Measurements from ENCODE around the gene KCNK7. TPM values are rescaled to one million over a fixed set of nuclear protein-coding genes. Genes with fewer than 3 reads are reported as not detected.
"Not testable (repeated sequence)": the region's sequence is repeated elsewhere in the genome, so short reads cannot be mapped to it uniquely, and the experiment has no call there.

The KCNK7 gene, protein sequence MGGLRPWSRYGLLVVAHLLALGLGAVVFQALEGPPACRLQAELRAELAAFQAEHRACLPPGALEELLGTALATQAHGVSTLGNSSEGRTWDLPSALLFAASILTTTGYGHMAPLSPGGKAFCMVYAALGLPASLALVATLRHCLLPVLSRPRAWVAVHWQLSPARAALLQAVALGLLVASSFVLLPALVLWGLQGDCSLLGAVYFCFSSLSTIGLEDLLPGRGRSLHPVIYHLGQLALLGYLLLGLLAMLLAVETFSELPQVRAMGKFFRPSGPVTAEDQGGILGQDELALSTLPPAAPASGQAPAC
- polyA plus RNA-seq (2012; ENCODE audit: insufficient read depth, insufficient read length): 1.4 TPM

DNA sequence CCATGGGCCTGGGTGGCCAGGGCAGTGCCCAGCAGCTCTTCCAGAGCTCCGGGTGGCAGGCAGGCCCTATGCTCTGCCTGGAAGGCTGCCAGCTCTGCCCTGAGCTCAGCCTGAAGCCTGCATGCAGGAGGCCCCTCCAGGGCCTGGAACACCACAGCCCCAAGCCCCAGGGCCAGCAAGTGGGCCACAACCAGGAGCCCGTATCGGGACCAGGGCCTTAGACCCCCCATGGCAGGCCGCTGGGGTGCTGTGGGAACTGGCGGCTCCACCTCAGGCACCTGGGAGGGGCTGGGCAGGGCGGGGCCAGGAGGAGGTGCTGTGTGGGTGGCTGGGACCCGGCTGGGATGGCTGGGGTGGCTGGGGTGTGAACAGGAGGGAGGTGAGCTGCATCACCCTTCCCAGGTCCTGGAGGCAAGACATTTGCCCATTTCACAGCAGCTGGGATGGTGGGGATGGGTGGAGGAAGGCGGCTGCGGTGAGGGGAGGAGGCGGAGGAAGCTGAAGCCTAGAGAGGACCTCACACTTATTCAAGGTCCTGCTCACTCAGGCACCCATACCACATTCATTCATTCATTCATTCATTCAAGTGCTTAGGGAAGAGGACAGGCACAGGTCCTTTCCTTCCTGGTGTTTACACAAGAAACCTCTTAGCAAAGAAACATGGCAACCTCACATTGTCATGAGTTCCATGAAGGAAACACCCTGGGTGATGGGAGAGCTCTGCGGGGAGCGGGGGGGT is at the start of gene KCNK7:
KCNK7 (minus strand) TSS at position 258 of the 739 bp plus-strand sequence; CDS start at position 230, 28 bp downstream.
- DNase-seq (ENCODE audit: low read depth, low spot score): no peak
- no peak within 1 kb of the TSS for H3K4me3 ChIP-seq (ENCODE audit: low read length)

DNA sequence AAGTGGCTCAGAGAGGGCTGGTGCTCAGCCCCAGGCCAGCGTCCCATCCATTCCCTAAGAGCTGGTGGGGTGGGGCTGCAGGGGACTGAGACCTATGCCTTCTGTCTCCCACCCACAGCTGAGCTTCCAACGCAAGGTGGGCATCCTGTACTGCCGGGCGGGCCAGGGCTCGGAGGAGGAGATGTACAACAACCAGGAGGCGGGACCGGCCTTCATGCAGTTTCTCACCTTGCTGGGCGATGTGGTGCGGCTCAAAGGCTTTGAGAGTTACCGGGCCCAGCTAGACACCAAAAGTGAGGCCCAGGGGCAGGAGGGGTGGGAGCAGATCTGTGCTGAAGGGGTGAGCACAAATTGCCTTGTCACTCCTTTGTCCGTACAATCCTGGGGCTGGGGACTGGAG is 49.2 kb upstream of the KCNK7 start:
- H3K4me3 ChIP-seq (ENCODE audit: low read length): no peak overlapping the region
- DNase-seq (ENCODE audit: low read depth, low spot score): no peak

DNA sequence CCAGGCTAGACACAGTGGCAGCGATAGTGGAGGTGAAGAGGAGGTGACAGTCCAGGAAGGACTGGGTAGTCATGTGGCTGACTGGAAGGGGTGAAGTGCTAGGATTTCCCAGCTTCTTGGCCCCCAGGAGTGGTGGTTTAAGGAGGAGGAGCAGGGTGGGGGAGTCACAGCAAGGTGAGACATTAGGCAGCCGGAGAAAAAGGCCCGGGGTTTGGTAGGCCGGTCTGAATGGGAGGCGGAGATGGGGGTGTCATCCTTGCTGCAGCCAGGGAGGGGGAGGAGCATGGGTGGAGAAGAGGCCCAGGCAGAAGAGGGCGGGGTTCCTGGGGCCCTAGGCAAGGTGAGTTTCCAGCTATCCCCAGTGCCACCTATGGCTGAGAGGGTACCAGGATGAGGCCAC is 48.4 kb upstream of the KCNK7 start:
- no peak for DNase-seq (ENCODE audit: low read depth, low spot score)

DNA sequence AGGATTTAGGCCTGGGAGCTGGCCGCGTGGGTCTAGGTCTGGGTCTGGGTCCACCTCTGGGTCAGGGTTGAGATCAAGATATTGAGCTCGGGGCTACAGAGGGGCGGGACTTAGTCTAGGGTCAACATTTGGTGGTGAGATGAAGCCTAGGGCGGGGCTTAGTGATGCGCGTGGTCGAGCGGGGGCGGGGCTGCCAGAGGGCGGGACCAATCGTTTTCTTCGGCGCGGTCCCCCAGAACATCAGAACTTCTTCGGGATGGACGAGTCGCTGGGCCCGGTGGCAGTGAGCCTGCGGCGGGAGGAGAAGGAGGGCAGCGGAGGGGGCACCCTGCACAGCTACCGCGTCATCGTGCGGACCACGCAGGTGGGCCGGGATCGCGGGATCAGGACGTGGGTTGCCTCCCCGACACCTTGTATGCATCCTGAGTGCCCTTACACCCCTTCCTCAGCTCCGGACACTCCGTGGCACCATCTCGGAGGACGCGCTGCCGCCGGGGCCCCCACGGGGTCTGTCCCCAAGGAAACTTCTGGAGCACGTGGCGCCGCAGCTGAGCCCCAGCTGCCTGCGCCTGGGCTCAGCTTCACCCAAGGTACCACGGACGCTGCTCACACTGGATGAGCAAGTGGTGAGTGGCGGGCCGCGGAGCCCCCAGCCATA is 46.5 kb upstream of the KCNK7 start:
- no peak overlapping the region for H3K4me3 ChIP-seq (ENCODE audit: low read length)
- no peak for DNase-seq (ENCODE audit: low read depth, low spot score)

More for the DNA sequence above, 48.4 kb upstream of the KCNK7 start:
- H3K4me3 ChIP-seq (ENCODE audit: low read length): no peak overlapping the region

DNA sequence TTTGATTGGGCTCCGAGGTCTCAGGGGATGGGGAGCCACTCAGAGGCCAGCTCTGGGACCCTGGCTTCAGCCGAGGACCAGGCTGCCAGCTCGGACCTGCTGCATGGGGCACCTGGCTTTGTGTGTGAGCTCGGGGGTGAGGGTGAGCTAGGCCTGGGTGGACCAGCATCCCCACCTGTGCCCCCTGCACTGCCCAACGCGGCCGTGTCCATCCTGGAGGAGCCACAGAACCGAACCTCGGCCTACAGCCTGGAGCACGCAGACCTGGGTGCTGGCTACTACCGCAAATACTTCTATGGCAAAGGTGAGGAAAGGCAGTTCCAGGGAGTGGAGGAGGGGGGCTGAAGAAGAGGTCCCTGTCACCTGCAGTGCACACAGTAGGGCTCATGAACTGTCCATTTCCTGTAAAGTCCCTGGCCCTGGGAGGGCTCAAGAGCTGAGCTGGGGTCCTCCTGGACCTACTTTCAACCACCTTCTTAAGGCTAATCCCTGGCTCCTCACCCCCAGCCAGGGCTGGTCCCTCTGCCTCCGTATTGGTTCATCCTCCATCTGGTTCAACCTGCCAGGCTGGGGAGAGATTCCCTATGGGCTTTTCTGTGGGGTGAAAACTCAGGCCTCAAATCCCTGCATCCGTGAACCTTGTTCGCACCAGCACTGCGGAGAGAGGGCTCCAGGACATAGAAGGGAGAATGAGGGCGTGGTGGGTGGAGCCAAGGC is 45.9 kb upstream of the KCNK7 start:
- no peak for DNase-seq (ENCODE audit: low read depth, low spot score)
- no peak overlapping the region for H3K4me3 ChIP-seq (ENCODE audit: low read length)

DNA sequence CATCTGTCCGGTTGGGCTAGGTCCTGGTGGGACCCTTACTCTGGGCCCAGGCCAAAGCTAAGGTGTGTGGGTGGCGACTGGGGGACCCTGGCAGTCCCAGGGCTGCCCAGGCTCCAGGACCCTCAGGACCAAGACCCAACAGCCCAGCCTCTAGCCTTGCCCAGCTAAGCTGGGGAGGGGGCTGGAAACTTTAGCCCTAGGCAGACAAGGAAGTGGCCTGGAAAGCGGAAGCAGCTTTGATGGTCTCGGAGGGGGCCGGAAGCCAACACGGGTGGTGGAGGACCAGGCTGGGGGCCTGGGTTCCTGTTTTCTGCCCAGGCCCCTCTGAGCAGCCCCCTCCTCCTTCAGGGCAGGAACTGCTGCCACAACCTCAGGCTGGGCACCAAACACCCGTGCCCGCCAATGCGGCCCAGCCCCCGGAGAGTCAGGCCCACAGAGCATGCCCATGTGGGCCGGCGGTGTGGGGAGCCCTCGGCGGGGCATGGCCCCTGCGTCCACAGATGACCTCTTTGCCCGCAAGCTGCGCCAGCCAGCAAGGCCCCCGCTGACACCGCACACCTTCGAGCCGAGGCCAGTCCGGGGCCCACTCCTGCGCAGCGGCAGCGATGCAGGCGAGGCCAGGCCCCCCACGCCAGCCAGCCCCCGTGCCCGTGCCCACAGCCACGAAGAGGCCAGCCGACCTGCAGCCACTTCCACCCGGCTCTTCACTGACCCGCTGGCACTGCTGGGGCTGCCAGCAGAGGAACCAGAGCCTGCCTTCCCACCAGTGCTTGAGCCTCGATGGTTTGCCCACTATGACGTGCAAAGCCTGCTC is 45.1 kb upstream of the KCNK7 start:
- no peak for DNase-seq (ENCODE audit: low read depth, low spot score)

DNA sequence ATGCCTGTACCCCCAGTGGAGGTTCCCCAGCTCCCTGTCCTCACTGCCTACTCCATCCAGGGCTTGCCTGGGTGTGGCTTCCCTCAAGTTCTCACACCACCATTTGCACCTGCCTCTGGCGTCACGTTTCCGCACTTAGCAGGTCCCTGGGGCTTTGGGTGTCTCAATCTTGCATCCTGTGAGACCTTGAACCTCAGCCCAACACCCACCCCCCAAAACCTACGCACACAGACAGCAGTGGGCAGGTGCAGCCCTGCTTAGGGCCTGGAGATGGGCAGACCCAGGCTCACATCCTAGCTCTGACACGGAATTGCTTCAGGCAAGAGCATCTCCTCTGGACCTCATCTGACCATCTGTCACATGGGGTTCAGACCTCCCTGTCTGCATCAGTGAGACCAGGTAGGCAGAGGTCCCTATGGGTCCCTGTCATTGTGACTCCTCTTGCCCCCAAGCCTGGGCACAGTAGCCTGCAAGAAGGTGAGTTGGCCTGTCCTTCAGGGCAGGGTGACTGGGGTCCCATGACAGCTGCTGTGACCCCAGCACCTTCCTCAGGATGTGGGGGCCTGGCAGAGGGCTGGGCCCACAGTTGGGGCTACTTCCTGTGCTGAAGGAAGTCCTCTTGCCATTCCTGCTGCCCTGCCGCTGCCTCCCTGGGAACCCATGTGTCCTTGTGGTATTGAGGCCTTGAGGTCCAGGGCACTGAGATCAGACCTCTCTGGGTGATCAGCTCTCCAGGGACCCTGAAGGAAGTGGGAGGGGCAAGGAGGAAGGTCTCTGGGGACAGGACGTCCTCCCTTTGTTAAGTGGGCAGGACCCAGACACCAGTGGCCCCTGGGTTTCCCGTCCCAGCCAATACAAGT is 44.3 kb upstream of the KCNK7 start:
- DNase-seq (ENCODE audit: low read depth, low spot score): peak; percentile 49

More for the DNA sequence above, 45.1 kb upstream of the KCNK7 start:
- no peak overlapping the region for H3K4me3 ChIP-seq (ENCODE audit: low read length)

DNA sequence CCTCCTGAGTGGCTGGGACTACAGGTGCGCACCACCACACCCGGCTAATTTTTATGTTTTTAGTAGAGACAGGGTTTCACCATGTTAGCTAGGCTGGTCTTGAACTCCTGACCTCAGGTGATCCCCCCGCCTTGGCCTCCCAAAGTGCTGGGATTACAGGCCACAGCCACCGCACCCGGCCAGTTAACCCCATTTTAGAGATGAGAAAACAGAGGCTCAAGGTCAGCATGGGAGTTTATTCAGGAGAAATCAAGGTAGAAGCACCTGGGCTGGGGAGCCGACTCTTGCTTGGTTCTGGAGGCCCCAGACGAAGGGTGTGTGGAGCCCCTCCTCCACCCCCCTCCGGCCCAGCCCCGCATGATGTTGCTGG is 43.6 kb upstream of the KCNK7 start:
- H3K4me3 ChIP-seq (ENCODE audit: low read length); DNase-seq (ENCODE audit: low read depth, low spot score): not testable (repeated sequence)

More for the DNA sequence above, 44.3 kb upstream of the KCNK7 start:
- H3K4me3 ChIP-seq (ENCODE audit: low read length): no peak overlapping the region

DNA sequence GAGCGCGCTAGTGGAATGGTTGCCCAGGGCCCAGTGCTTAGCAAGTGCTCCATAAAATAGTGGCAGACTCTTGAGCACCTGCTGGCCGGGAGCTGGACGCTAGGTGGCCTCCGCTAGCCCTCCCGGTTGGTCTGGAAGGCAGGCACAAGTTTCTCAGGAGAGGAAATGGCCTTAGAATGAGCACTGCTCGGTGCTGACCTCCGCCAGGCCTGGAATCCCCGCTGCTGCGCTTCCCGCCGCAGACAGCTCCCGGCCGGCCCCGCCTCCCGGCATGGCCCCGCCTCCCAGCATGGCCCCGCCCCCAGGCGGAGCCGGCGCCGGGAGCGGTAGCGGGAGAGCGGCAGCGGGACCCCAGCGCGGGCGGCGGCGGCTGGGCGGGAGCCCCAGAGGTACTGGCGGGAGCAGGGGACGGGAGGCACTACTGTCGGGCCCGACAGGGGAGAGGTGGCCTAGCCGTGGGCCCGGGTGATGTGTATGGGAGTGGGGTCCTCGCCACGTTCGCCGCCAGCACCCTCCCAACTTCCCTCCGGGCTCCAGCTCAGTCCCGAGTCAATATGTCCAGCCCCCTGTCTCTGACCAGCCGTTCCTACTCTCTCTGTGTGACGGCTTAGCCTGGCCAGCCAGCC is 42.3 kb upstream of the KCNK7 start, which contains the start of gene SIPA1:
SIPA1 (plus strand) TSS at position 308 of the 626 bp plus-strand sequence. CDS start 2,821 bp downstream, outside the sequence.
- no peak for DNase-seq (ENCODE audit: low read depth, low spot score)

DNA sequence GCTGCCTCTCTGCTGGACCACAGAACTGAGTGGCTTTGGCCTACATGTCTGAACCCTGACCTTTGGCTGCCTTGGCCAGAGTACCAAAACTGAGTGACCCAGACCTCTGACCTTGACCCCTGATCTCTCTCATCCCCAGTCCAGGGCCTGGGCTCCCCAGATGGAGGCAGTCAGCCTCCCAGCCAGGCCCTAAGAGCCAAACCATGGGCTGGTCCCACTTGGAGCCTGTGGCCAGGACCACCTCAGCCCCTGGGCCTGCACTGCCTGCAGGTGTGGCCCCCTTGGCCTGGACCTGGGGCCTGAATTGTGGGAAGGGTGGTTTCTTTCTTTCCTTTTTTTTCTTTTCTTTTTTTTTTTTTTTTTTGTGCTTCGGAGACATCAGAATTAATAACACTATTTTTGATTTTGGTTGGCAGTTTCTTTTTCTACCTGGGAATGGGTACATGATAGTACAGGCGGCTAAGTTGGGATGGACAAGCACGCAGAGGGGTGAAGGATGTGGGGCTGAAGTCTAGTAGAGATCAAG is 41.5 kb upstream of the KCNK7 start:
- DNase-seq (ENCODE audit: low read depth, low spot score): no peak
- peak overlapping the region; percentile 42; the same call in 1 of the 2 replicates for H3K4me3 ChIP-seq (ENCODE audit: low read length)

More for the DNA sequence above, 42.3 kb upstream of the KCNK7 start, which contains the start of gene SIPA1:
- H3K4me3 ChIP-seq (ENCODE audit: low read length): peak within 1 kb of the TSS; percentile 81

DNA sequence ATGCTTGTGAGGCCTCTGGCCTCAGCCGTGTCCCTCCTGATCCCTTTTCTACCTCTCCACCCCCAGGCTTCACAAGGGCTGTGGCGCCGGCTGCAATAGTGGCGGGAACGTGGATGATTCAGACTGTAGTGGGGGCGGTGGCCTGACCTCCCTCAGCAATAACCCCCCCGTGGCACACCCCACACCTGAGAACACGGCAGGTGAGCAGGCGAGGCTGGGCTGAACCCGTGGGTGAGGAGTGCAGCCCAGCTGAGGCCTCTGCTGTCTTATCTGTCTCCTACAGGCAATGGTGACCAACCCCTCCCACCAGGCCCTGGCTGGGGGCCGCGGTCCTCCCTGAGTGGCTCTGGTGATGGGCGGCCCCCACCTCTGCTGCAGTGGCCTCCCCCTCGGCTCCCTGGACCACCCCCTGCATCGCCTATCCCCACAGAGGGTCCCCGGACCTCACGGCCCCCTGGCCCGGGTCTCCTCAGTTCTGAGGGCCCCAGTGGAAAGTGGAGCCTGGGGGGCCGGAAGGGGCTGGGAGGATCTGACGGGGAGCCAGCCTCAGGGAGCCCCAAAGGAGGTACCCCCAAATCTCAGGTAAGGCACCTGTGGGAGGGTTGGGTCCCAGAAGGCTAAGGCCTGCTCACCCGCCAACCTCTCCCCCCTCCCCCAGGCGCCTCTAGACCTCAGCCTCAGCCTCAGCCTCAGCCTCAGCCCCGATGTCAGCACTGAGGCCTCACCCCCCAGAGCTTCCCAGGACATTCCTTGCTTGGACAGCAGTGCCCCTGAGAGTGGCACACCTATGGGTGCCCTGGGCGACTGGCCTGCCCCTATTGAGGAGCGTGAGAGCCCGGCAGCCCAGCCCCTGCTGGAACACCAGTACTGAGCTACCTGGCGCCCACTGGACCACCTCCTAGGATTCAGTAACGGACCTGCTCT is 40.8 kb upstream of the KCNK7 start:
- H3K4me3 ChIP-seq (ENCODE audit: low read length): no peak overlapping the region
- no peak for DNase-seq (ENCODE audit: low read depth, low spot score)

DNA sequence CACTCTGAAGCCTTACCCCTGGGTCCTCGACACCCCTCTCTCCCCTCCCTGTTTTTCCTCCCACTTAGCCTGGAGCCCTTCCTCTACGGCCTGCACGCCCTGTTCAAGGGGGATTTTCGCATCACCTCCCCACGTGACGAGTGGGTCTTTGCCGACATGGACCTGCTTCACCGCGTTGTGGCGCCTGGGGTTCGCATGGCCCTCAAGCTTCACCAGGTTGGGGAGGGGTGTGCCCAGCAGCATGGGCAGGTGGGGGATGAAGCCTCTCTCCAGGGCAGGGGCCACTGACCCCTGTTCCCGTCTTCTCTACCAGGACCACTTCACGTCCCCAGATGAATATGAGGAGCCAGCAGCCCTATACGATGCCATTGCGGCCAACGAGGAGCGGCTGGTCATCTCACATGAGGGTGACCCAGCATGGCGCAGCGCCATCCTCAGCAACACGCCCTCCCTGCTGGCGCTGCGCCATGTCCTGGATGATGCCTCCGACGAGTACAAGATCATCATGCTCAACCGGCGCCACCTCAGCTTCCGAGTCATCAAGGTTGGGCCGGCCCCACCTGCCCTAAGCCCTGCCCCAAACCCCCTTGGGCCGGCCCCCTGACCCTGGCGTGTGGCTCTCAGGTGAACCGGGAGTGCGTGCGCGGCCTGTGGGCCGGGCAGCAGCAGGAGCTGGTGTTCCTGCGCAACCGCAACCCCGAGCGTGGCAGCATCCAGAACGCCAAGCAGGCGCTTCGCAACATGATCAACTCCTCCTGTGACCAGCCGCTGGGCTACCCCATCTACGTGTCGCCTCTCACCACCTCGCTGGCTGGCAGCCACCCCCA is 39.5 kb upstream of the KCNK7 start:
- no peak for DNase-seq (ENCODE audit: low read depth, low spot score)
- H3K4me3 ChIP-seq (ENCODE audit: low read length): no peak overlapping the region

DNA sequence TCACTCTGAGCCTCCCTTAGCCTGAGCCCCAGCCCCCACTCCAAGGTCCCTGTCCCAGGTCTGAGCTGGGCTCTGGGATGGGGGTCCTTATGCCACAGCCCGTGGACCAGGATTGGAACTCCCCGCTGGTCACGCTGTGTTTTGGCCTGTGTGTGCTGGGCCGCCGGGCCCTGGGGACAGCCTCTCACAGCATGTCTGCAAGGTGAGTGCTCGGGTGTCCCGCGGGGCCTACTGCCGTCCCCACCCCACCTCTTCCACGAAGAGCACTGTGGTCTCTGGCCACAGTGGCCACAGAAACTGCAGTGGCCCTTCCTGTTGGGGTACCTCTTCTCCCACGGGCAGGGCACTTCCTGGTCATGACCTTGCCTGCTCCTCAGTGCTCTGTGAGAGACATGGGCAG is 38.8 kb upstream of the KCNK7 start:
- no peak overlapping the region for H3K4me3 ChIP-seq (ENCODE audit: low read length)
- DNase-seq (ENCODE audit: low read depth, low spot score): no peak

DNA sequence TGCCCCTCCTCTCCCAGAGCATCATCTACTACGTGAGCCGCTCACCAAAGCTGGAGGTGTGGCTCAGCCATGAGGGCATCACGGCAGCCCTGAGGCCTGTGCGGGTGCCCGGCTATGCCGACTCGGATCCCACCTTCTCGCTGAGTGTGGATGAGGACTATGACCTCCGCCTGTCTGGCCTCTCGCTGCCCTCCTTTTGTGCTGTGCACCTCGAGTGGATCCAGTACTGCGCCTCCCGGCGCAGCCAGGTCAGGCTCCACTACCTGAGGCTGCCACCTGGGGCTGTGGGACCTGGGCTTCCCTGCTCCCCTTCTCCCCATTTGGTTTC is 38.5 kb upstream of the KCNK7 start:
- no peak overlapping the region for H3K4me3 ChIP-seq (ENCODE audit: low read length)
- DNase-seq (ENCODE audit: low read depth, low spot score): no peak

DNA sequence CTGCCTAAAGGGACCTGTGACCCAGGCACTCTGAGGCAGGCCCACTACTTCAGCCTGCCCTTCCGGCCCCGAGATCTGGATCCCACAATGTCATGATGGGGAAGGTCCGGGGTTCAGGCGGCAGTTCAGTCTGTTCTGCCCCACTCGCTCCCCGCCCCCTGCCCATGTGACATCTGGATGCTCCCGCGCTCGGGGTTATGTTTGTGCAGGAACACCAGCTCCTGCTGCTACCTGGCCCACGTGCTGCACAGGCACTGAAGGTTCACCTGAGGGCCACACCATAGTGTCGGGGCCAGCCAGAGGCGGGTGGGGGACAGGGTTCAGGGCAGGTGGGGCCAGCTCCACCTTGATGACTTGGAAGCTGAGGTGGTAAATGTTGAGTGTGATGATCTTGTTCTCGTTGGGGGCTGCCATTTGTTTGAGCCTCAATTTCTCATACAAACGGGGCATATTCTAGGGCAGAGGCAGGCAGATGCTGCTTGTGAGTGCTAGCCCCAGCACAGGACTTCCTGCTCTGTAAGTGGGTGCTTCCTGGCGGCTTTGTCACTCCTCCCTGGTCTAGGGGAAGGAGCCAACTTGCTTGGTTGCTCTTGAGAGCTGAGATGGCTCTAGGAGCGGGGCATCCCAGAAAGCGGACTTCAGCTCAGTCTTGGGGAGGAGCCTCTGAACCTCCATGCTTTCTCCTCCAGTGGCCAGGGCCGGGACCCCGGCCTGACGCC is 37.9 kb upstream of the KCNK7 start:
- no peak for DNase-seq (ENCODE audit: low read depth, low spot score)
- H3K4me3 ChIP-seq (ENCODE audit: low read length): no peak overlapping the region
